Gastrocnemius medialis (tissue), 4 donors: Measurements from ENCODE around the gene ACOX1.

Experiments used
- POLR2A ChIP-seq, 2 donors: fragments of 450-650 bp; IDR thresholded peaks; one replicate each; pipeline ENCODE4 v1.6.1; 2017; ENCODE audit warnings: antibody characterized with exemption in 2 of 2, mild to moderate bottlenecking in 2 of 2, moderate library complexity in 2 of 2
- TF ChIP-seq, protein P1 (sequence below), 5 experiments: fragments of 450-650 bp in 3 of 5; fragments of 200-600 bp in 2 of 5; sonication (generic) in 2 of 5; IDR thresholded peaks in 4 of 5; conservative IDR thresholded peaks in 1 of 5; 1 replicate in 4 of 5; 2 replicates in 1 of 5; pipeline ENCODE4 v1.5.1; 2016 to 2019; ENCODE audit warnings: antibody characterized with exemption in 5 of 5, mild to moderate bottlenecking in 3 of 5, moderate library complexity in 3 of 5

DNA sequence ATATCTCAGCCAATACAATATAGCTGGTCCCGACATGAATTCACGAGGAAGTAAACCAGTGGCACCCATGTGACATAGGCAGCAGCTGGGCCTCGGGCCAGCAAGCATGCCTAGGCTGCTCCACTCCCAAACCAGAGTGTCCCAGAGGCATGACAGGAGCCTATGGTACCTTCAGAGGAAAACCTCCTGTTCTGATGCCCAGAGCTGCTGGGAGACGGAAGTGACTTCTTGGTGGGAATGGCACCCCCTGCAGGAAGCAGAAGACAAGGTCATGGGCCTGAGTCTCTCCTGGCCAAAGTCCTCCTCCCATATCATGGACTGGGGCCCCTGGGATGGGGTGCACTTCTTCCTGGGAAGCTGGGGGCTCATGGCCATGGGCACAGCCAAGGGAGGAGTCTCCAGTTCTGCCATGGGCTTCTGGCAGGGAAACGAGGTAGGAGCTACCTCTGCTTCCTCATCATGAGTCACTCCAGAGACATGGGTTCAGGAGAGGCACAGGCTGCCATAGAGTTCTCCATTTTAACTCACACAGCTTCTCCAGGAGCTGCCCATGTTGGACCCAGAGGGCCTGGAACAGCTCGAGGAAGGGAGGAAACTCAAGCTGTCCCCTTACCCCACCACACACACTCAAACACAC, 51.6 kb downstream of the ACOX1 start:
- TF ChIP-seq, protein P1, sequence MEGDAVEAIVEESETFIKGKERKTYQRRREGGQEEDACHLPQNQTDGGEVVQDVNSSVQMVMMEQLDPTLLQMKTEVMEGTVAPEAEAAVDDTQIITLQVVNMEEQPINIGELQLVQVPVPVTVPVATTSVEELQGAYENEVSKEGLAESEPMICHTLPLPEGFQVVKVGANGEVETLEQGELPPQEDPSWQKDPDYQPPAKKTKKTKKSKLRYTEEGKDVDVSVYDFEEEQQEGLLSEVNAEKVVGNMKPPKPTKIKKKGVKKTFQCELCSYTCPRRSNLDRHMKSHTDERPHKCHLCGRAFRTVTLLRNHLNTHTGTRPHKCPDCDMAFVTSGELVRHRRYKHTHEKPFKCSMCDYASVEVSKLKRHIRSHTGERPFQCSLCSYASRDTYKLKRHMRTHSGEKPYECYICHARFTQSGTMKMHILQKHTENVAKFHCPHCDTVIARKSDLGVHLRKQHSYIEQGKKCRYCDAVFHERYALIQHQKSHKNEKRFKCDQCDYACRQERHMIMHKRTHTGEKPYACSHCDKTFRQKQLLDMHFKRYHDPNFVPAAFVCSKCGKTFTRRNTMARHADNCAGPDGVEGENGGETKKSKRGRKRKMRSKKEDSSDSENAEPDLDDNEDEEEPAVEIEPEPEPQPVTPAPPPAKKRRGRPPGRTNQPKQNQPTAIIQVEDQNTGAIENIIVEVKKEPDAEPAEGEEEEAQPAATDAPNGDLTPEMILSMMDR (IDR thresholded peaks at IDR 0.05 in 4 of 5, conservative IDR thresholded peaks at IDR 0.05 in 1 of 5): peak in 1 of 5 experiments; percentile 20
- TF ChIP-seq POLR2A (IDR thresholded peaks at IDR 0.05): no peak
